BLaER1 (cell line): ENCODE results near the gene SAA2.
"Not testable (repeated sequence)": the region's sequence is repeated elsewhere in the genome, so short reads cannot be mapped to it uniquely, and the experiment has no call there.

Source experiments
- H3K27ac ChIP-seq: shearing (Covaris generic); formaldehyde crosslinking; 2 replicates; pipeline ENCODE4 v1.8.1; 2022
- H3K27me3 ChIP-seq: shearing (Covaris generic); formaldehyde crosslinking; 2 replicates; pipeline ENCODE4 v1.8.1; 2022
- H3K36me3 ChIP-seq: shearing (Covaris generic); formaldehyde crosslinking; 2 replicates; pipeline ENCODE4 v1.8.1; 2022
- H3K4me1 ChIP-seq: shearing (Covaris generic); formaldehyde crosslinking; 2 replicates; pipeline ENCODE4 v1.8.1; 2022
- H3K4me2 ChIP-seq: shearing (Covaris generic); formaldehyde crosslinking; 2 replicates; pipeline ENCODE4 v1.8.1; 2022
- H3K4me3 ChIP-seq: shearing (Covaris generic); formaldehyde crosslinking; 2 replicates; pipeline ENCODE4 v1.8.1; 2022
- H3K9ac ChIP-seq: shearing (Covaris generic); formaldehyde crosslinking; 2 replicates; pipeline ENCODE4 v1.8.1; 2022
- H3K9me3 ChIP-seq: shearing (Covaris generic); formaldehyde crosslinking; 2 replicates; pipeline ENCODE4 v1.8.1; 2022
- H4K20me1 ChIP-seq: shearing (Covaris generic); formaldehyde crosslinking; 2 replicates; pipeline ENCODE4 v1.8.1; 2022
- Cebpa-rat ChIP-seq: shearing (Covaris generic); IDR thresholded peaks from 2 replicates; pipeline ENCODE4 v1.8.1; 2022

The SAA2 gene

GRCh38 chr11:18223591-18224387, 24.7 kb downstream of the SAA2 start:
- TF ChIP-seq Cebpa-rat = no peak
- Histone ChIP-seq H3K27ac (no peak overlapping the region), H3K4me1 (no peaks in the 10 kb centered on the region), H4K20me1 (no peaks in the 10 kb centered on the region), H3K27me3 (no peaks in the 10 kb centered on the region), H3K9me3 (peaks cover 17% of the 10 kb centered on the region), H3K9ac (no peak overlapping the region), H3K4me3 (no peak overlapping the region), H3K4me2 (no peak overlapping the region), H3K36me3 (no peaks in the 10 kb centered on the region)

GRCh38 chr11:18222814-18223421, 25.6 kb downstream of the SAA2 start:
- no peak overlapping the region for H3K4me2 ChIP-seq
- H3K27me3 ChIP-seq = no peaks in the 10 kb centered on the region
- peaks cover 17% of the 10 kb centered on the region for H3K9me3 ChIP-seq
- no peak overlapping the region for H3K9ac ChIP-seq
- H3K4me3 ChIP-seq = no peak overlapping the region
- no peak for TF ChIP-seq Cebpa-rat
- no peaks in the 10 kb centered on the region for H3K4me1 ChIP-seq
- H3K27ac ChIP-seq = no peak overlapping the region
- no peaks in the 10 kb centered on the region for H3K36me3 ChIP-seq
- H4K20me1 ChIP-seq = no peaks in the 10 kb centered on the region

- Histone ChIP-seq H3K9me3 (peaks cover 17% of the 10 kb centered on the region), H3K27ac (no peak overlapping the region), H3K4me1 (no peaks in the 10 kb centered on the region), H4K20me1 (no peaks in the 10 kb centered on the region), H3K36me3 (no peaks in the 10 kb centered on the region), H3K4me2 (no peak overlapping the region), H3K4me3 (no peak overlapping the region), H3K9ac (no peak overlapping the region), H3K27me3 (no peaks in the 10 kb centered on the region)
- TF ChIP-seq Cebpa-rat = no peak
Observed at GRCh38 chr11:18221274-18221876, 27.1 kb downstream of the SAA2 start.

GRCh38 chr11:18209058-18209457, 39.4 kb downstream of the SAA2 start:
- no peaks in the 10 kb centered on the region for H3K27me3 ChIP-seq
- no peak for TF ChIP-seq Cebpa-rat
- no peaks in the 10 kb centered on the region for H3K9me3 ChIP-seq
- no peak overlapping the region for H3K4me3 ChIP-seq
- H4K20me1 ChIP-seq = no peaks in the 10 kb centered on the region
- no peaks in the 10 kb centered on the region for H3K4me1 ChIP-seq
- no peak overlapping the region for H3K27ac ChIP-seq
- H3K9ac ChIP-seq = no peak overlapping the region
- H3K4me2 ChIP-seq = no peak overlapping the region
- no peaks in the 10 kb centered on the region for H3K36me3 ChIP-seq

- Histone ChIP-seq H3K27me3 (no peaks in the 10 kb centered on the region), H3K4me1 (no peaks in the 10 kb centered on the region), H3K9me3 (no peaks in the 10 kb centered on the region), H3K4me3 (no peak overlapping the region), H4K20me1 (no peaks in the 10 kb centered on the region), H3K9ac (no peak overlapping the region), H3K27ac (no peak overlapping the region), H3K36me3 (no peaks in the 10 kb centered on the region), H3K4me2 (no peak overlapping the region)
- no peak for TF ChIP-seq Cebpa-rat
Observed at GRCh38 chr11:18204771-18205170, 43.7 kb downstream of the SAA2 start.

GRCh38 chr11:18204220-18204619, 44.2 kb downstream of the SAA2 start:
- H3K9me3 ChIP-seq = no peaks in the 10 kb centered on the region
- H4K20me1 ChIP-seq = no peaks in the 10 kb centered on the region
- no peaks in the 10 kb centered on the region for H3K36me3 ChIP-seq
- no peak overlapping the region for H3K4me3 ChIP-seq
- H3K9ac ChIP-seq = no peak overlapping the region
- no peak overlapping the region for H3K27ac ChIP-seq
- no peaks in the 10 kb centered on the region for H3K4me1 ChIP-seq
- no peak for TF ChIP-seq Cebpa-rat
- no peaks in the 10 kb centered on the region for H3K27me3 ChIP-seq
- H3K4me2 ChIP-seq = no peak overlapping the region

GRCh38 chr11:18203723-18204122, 44.7 kb downstream of the SAA2 start:
- no peaks in the 10 kb centered on the region for H4K20me1 ChIP-seq
- H3K9me3 ChIP-seq = no peaks in the 10 kb centered on the region
- no peaks in the 10 kb centered on the region for H3K36me3 ChIP-seq
- no peaks in the 10 kb centered on the region for H3K4me1 ChIP-seq
- no peak overlapping the region for H3K9ac ChIP-seq
- no peak overlapping the region for H3K27ac ChIP-seq
- no peaks in the 10 kb centered on the region for H3K27me3 ChIP-seq
- TF ChIP-seq Cebpa-rat = no peak
- H3K4me3 ChIP-seq = no peak overlapping the region
- no peak overlapping the region for H3K4me2 ChIP-seq

- H3K27ac ChIP-seq, H3K9ac ChIP-seq, H4K20me1 ChIP-seq, H3K36me3 ChIP-seq, H3K4me1 ChIP-seq, H3K4me2 ChIP-seq, H3K27me3 ChIP-seq, H3K4me3 ChIP-seq: not testable (repeated sequence)
- H3K9me3 ChIP-seq = peaks cover 18% of the 10 kb centered on the region
Observed at GRCh38 chr11:18197738-18198137, 50.7 kb downstream of the SAA2 start.

- Histone ChIP-seq H3K4me1 (no peaks in the 10 kb centered on the region), H3K27me3 (no peaks in the 10 kb centered on the region), H4K20me1 (no peaks in the 10 kb centered on the region), H3K9ac (no peak overlapping the region), H3K36me3 (no peaks in the 10 kb centered on the region), H3K9me3 (peaks cover 18% of the 10 kb centered on the region), H3K4me3 (no peak overlapping the region), H3K27ac (no peak overlapping the region), H3K4me2 (no peak overlapping the region)
- TF ChIP-seq Cebpa-rat = no peak
Observed at GRCh38 chr11:18196532-18196931, 51.9 kb downstream of the SAA2 start.
